ENCODE data around the gene KRTAP10-7.

DNA sequence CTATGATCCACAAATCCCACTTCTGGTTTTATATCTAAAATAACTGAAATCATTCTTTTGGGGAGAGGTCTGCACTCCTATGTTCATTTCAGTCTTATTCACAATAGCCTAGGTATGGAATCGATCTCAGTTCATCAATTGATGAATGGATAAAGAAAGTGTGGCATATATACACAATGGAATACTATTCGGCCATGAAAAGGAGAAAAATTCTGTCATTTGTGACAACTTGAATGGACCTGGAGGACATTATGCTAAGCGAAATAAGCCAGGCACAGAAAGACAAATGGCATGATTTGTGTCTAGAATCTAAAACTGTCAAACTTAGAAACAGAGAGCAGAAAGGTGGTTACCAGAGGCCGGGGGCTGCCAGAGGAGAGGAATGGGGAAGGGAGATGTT is 6.1 kb downstream of the KRTAP10-7 start:
- TF ChIP-seq EZH2 (IDR thresholded peaks at IDR 0.05; ENCODE audit: insufficient read depth, low read length), result no peak
- TF ChIP-seq, protein P1, sequence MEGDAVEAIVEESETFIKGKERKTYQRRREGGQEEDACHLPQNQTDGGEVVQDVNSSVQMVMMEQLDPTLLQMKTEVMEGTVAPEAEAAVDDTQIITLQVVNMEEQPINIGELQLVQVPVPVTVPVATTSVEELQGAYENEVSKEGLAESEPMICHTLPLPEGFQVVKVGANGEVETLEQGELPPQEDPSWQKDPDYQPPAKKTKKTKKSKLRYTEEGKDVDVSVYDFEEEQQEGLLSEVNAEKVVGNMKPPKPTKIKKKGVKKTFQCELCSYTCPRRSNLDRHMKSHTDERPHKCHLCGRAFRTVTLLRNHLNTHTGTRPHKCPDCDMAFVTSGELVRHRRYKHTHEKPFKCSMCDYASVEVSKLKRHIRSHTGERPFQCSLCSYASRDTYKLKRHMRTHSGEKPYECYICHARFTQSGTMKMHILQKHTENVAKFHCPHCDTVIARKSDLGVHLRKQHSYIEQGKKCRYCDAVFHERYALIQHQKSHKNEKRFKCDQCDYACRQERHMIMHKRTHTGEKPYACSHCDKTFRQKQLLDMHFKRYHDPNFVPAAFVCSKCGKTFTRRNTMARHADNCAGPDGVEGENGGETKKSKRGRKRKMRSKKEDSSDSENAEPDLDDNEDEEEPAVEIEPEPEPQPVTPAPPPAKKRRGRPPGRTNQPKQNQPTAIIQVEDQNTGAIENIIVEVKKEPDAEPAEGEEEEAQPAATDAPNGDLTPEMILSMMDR (IDR thresholded peaks at IDR 0.05; ENCODE audit: insufficient read depth, low read depth, low read length), result no peak

All from astrocyte (in vitro differentiated cells and primary cell).